Endothelial cell of umbilical vein (primary cell): ENCODE results near the gene MCF2L. TPM values are rescaled to one million over a fixed set of nuclear protein-coding genes. Genes with fewer than 3 reads are reported as not detected.

Experiments used
- BruUV-seq: library from RNA; stranded (reverse); fragments of 400-500 nt; replicated peaks from 2 replicates; lab custom pipeline; 2021; lab: Mats Ljungman, UMichigan
- CTCF ChIA-PET: fragments of 300-600, 350-600 bp; sonication (Branson Sonifier 250); formaldehyde crosslinking; loops from one replicate; lab custom pipeline; 2021; ENCODE audit warnings: antibody characterized with exemption, inconsistent platforms; lab: Charles Lee
- POLR2A ChIA-PET: fragments of 300-600, 350-600 bp; sonication (Branson Sonifier 250); formaldehyde crosslinking; loops from one replicate; lab custom pipeline; 2021; ENCODE audit warnings: antibody characterized with exemption, inconsistent platforms; lab: Charles Lee
- DNase-seq: peaks from one replicate; pipeline ENCODE4 v3.0.0-alpha.2; 2011; ENCODE audit warnings: low read depth, low spot score
- FAIRE-seq: peaks from 2 replicates; lab custom pipeline; 2011; peaks lifted over from hg19 to GRCh38; lab: Jason Lieb, UNC
- H2AFZ ChIP-seq: 2 replicates; pipeline ENCODE4 v1.6.0; 2012; ENCODE audit warnings: low read depth, low read length, control low read depth, inconsistent platforms
- H3K27ac ChIP-seq: 2 replicates; pipeline ENCODE4 v1.5.1; 2011; ENCODE audit warnings: low read depth, mild to moderate bottlenecking, control low read depth, low read length, moderate library complexity; ENCODE audit not compliant: insufficient read depth
- H3K27me3 ChIP-seq, 2 experiments: 2 replicates each; pipeline versions ENCODE4 v1.6.0 to v1.6.1; 2011; ENCODE audit warnings: low read length in 2 of 2, mixed read lengths in 1 of 2; ENCODE audit not compliant: control insufficient read depth in 2 of 2, insufficient read depth in 2 of 2
- H3K36me3 ChIP-seq, 2 experiments: 2 replicates in 1 of 2; 3 replicates in 1 of 2; pipeline ENCODE4 v1.5.1; 2011; ENCODE audit warnings: low read length in 2 of 2, mild to moderate bottlenecking in 1 of 2, moderate library complexity in 1 of 2; ENCODE audit not compliant: control insufficient read depth in 2 of 2, insufficient read depth in 2 of 2; ENCODE audit errors: extremely low read depth in 1 of 2
- H3K4me1 ChIP-seq: 3 replicates; pipeline ENCODE4 v1.5.1; 2011; ENCODE audit warnings: mild to moderate bottlenecking, low read length; ENCODE audit not compliant: control insufficient read depth, insufficient read depth; ENCODE audit errors: extremely low read depth
- H3K4me2 ChIP-seq: 2 replicates; pipeline ENCODE4 v1.6.1; 2011; ENCODE audit warnings: low read length, control low read depth, mixed read lengths; ENCODE audit not compliant: insufficient read depth
- H3K4me3 ChIP-seq, 3 experiments: fragments of 200-600 bp in 1 of 3; sonication (generic), shearing (Covaris generic) in 1 of 3; replicated peaks in 1 of 3; 2 replicates each; pipeline ENCODE4 v1.5.1; 2011 to 2016; ENCODE audit warnings: control low read depth in 3 of 3, low read length in 3 of 3, mild to moderate bottlenecking in 2 of 3, inconsistent platforms in 1 of 3, low read depth in 1 of 3, moderate library complexity in 1 of 3; ENCODE audit not compliant: insufficient read depth in 1 of 3
- H3K79me2 ChIP-seq: 2 replicates; pipeline ENCODE4 v1.6.0; 2012; ENCODE audit warnings: low read length, inconsistent platforms; ENCODE audit not compliant: control insufficient read depth, insufficient read depth
- H3K9ac ChIP-seq: replicated peaks from 2 replicates; pipeline ENCODE3; 2011; ENCODE audit warnings: low read length, control low read depth; ENCODE audit not compliant: insufficient read depth; ENCODE audit errors: extremely low read depth
- H3K9me1 ChIP-seq: replicated peaks from 3 replicates; pipeline ENCODE4 v1.6.0; 2011; ENCODE audit warnings: mild to moderate bottlenecking, low read length; ENCODE audit not compliant: control insufficient read depth, insufficient read depth; ENCODE audit errors: extremely low read depth
- H3K9me3 ChIP-seq: replicated peaks from 2 replicates; pipeline ENCODE4 v1.5.1; 2012; ENCODE audit warnings: low read length, inconsistent platforms; ENCODE audit not compliant: control insufficient read depth, insufficient read depth
- H4K20me1 ChIP-seq: replicated peaks from 2 replicates; pipeline ENCODE3; 2011; ENCODE audit warnings: mild to moderate bottlenecking, low read length; ENCODE audit not compliant: control insufficient read depth, insufficient read depth; ENCODE audit errors: extremely low read depth
- EZH2 ChIP-seq: IDR thresholded peaks from 2 replicates; pipeline ENCODE4 v1.6.1; 2012; ENCODE audit warnings: borderline replicate concordance, low read depth, mild to moderate bottlenecking, moderate library complexity, low read length, inconsistent platforms; ENCODE audit not compliant: severe bottlenecking
- GATA2 ChIP-seq: IDR thresholded peaks from 2 replicates; pipeline ENCODE4 v1.7.0; 2011; ENCODE audit warnings: low read depth, mild to moderate bottlenecking, moderate library complexity, mixed read lengths, low read length; ENCODE audit not compliant: insufficient read length, insufficient read depth
- JUN ChIP-seq: IDR thresholded peaks from 2 replicates; pipeline ENCODE4 v1.6.1; 2011; ENCODE audit warnings: borderline replicate concordance, low read depth; ENCODE audit not compliant: insufficient read length, insufficient read depth
- MYC ChIP-seq: IDR thresholded peaks from one replicate; pipeline ENCODE4 v1.6.1; 2011; ENCODE audit warnings: mild to moderate bottlenecking, low read depth, low read length
- POLR2A ChIP-seq: IDR thresholded peaks from 2 replicates; pipeline ENCODE4 v1.6.1; 2012; ENCODE audit warnings: low read depth, mild to moderate bottlenecking, control low read depth, low read length
- dilution Hi-C: fragments of 300-500 bp; cut with MboI; formaldehyde crosslinking; loops from one replicate; pipeline ENCODE4 v1.15.0; 2019; ENCODE audit warnings: low sequenced_read_pairs; ENCODE audit not compliant: extremely low pct_ligation_motif_present
- intact Hi-C: fragments of 100-400 bp; cut with micrococcal nuclease; formaldehyde crosslinking; loops from one replicate; pipeline ENCODE4 v1.10.0; 2022
- polyA plus RNA-seq, 4 experiments: library from polyadenylated mRNA; depleted of rRNA in 3 of 4; stranded (reverse) in 3 of 4; unstranded in 1 of 4; fragments of >200 nt; gene quantifications; 2 replicates each; pipeline versions ENCODE4 v1.2.1 to v1.2.3, GENCODE V29; 2011 to 2012; ENCODE audit warnings: missing spikeins in 1 of 4
- total RNA-seq: library from RNA; stranded (reverse); gene quantifications from 2 replicates; pipeline ENCODE4 v1.2.3, GENCODE V29; 2021

The MCF2L gene
- total and polyA plus RNA-seq, 2 donors (not counting 3 experiments of a cell fraction or from before 2014, with no cell fraction given) = 0.33 to 0.58 TPM

GRCh38 chr13:112998521-112999280 lies 29.7 kb downstream of the MCF2L start:
- no peaks in the 10 kb centered on the region for H3K36me3 ChIP-seq
- ChIA-PET CTCF (interaction anchor here (0.7 to 1.3 kb wide), 2 partner anchors 31 to 36 kb away, joined by 3 read pairs; no protein-coding TSS in a partner anchor), POLR2A (no interaction called here)
- no TSS peak for BruUV-seq
- no peak overlapping the region for H3K9ac ChIP-seq
- no peaks in the 10 kb centered on the region for H3K79me2 ChIP-seq
- H3K9me1 ChIP-seq = no peaks in the 10 kb centered on the region
- no peaks in the 10 kb centered on the region for H3K27me3 ChIP-seq
- no peak for FAIRE-seq
- H3K4me2 ChIP-seq = no peak overlapping the region
- no peaks in the 10 kb centered on the region for H3K9me3 ChIP-seq
- no peak for TF ChIP-seq POLR2A
- no peak overlapping the region for H3K4me3 ChIP-seq
- intact Hi-C loops = no loop called here
- DNase-seq = no peak
- dilution Hi-C loops = no loop called here
- H2AFZ ChIP-seq = no peak overlapping the region
- H3K27ac ChIP-seq = no peak overlapping the region
- H4K20me1 ChIP-seq = no peaks in the 10 kb centered on the region
- no peaks in the 10 kb centered on the region for H3K4me1 ChIP-seq

GRCh38 chr13:112999414-113000177 lies 30.6 kb downstream of the MCF2L start:
- H4K20me1 ChIP-seq = no peaks in the 10 kb centered on the region
- no TSS peak for BruUV-seq
- H3K4me1 ChIP-seq = no peaks in the 10 kb centered on the region
- dilution Hi-C loops (no loop called here), intact Hi-C loops (no loop called here)
- H3K4me3 ChIP-seq = no peak overlapping the region
- TF ChIP-seq EZH2 = no peak
- TF ChIP-seq MYC = no peak
- no peak for TF ChIP-seq GATA2
- no peak for TF ChIP-seq JUN
- no peaks in the 10 kb centered on the region for H3K9me1 ChIP-seq
- H3K27me3 ChIP-seq = no peaks in the 10 kb centered on the region
- DNase-seq (no peak), FAIRE-seq (no peak)
- no peaks in the 10 kb centered on the region for H3K79me2 ChIP-seq
- POLR2A ChIA-PET = no interaction called here
- no peak overlapping the region for H2AFZ ChIP-seq
- CTCF ChIA-PET = no interaction called here
- H3K4me2 ChIP-seq = no peak overlapping the region
- no peak overlapping the region for H3K27ac ChIP-seq
- H3K9ac ChIP-seq = no peak overlapping the region
- H3K36me3 ChIP-seq = no peaks in the 10 kb centered on the region
- no peaks in the 10 kb centered on the region for H3K9me3 ChIP-seq
